Measurements from ENCODE around the gene KNOP1. TPM values are rescaled to one million over a fixed set of nuclear protein-coding genes. Genes with fewer than 3 reads are reported as not detected.

KNOP1 gene
- total and polyA plus RNA-seq, 10 of the 15 experiments (the other 5 are each of a cell fraction or from before 2014, with no cell fraction given), result 13.8 to 47.2 (median 32.1) TPM

DNA sequence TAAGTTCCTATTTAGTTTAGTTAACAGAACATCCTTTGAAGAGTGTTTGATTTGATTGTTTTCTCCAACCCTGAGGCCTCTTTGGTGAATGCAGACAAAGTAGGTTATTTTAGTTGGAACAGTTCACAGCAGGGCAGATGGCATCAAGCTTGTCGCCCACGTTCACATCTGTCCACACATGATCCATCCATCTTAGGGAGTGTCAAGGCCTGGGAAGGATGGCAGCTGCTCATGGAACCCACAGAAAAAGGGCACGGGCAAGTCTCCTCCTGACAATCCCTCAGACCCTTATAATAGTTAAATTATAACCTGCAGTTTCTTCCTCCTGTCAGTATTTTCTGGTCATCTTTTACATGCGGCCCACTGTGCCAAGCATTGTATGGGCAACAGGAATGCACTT lies 60.2 kb downstream of the KNOP1 start:
- H3K36me3 ChIP-seq (ENCODE audit: control insufficient read depth in 2 of 2, insufficient read depth in 2 of 2, low read length in 1 of 2), result peaks cover 2 to 9% of the 10 kb centered on the region in 2 experiments
- intact Hi-C loops (cut with micrococcal nuclease; ENCODE audit: unreplicated experiment) (no loop called here), in situ Hi-C loops (cut with MboI) (no loop called here)
- H3K9ac ChIP-seq (ENCODE audit: control insufficient read depth, insufficient read depth, low read length), result no peak overlapping the region
- H2AFZ ChIP-seq (ENCODE audit: control insufficient read depth, low read depth, low read length), result no peak overlapping the region
- no peak for ATAC-seq
- ChIA-PET SMC1A (ENCODE audit: uncharacterized antibody, unreplicated experiment) (no interaction called here), RAD21 (ENCODE audit: unreplicated experiment) (no interaction called here), POLR2A (no interaction called here), CTCF (no interaction called here)
- no peak for FAIRE-seq
- H3K79me2 ChIP-seq (ENCODE audit: control insufficient read depth, insufficient read depth, low read length), result no peaks in the 10 kb centered on the region
- H3K4me3 ChIP-seq, result no peak overlapping the region
- BruUV-seq (replicated peaks), result no TSS peak
- H4K20me1 ChIP-seq (ENCODE audit: control insufficient read depth, insufficient read depth), result no peaks in the 10 kb centered on the region
- H3K9me3 ChIP-seq (replicated peaks; ENCODE audit: control insufficient read depth, insufficient read depth, low read length), result no peaks in the 10 kb centered on the region
- H3K27ac ChIP-seq (ENCODE audit: control insufficient read depth, insufficient read depth), result no peak overlapping the region
- no peaks in the 10 kb centered on the region for H3K4me1 ChIP-seq (ENCODE audit: control insufficient read depth, insufficient read depth, low read length)
- no peaks in the 10 kb centered on the region for H3K27me3 ChIP-seq (replicated peaks in 1 of 2; ENCODE audit: control insufficient read depth in 2 of 2, insufficient read depth in 2 of 2, low read length in 1 of 2)
- no peak overlapping the region for H3K4me2 ChIP-seq (ENCODE audit: control insufficient read depth, insufficient read depth)
- no peak for TF ChIP-seq LARP7 (IDR thresholded peaks at IDR 0.05)
- TF ChIP-seq KAT2A (conservative IDR thresholded peaks at IDR 0.05; ENCODE audit: control insufficient read depth, low read depth, low read length), result no peak
- TF ChIP-seq, protein P1, sequence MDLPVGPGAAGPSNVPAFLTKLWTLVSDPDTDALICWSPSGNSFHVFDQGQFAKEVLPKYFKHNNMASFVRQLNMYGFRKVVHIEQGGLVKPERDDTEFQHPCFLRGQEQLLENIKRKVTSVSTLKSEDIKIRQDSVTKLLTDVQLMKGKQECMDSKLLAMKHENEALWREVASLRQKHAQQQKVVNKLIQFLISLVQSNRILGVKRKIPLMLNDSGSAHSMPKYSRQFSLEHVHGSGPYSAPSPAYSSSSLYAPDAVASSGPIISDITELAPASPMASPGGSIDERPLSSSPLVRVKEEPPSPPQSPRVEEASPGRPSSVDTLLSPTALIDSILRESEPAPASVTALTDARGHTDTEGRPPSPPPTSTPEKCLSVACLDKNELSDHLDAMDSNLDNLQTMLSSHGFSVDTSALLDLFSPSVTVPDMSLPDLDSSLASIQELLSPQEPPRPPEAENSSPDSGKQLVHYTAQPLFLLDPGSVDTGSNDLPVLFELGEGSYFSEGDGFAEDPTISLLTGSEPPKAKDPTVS (IDR thresholded peaks at IDR 0.05; ENCODE audit: low read depth, low read length), result no peak
- TF ChIP-seq POLR2A (IDR thresholded peaks at IDR 0.05; ENCODE audit: low read depth, low read length), result no peak
- TF ChIP-seq, protein P2, sequence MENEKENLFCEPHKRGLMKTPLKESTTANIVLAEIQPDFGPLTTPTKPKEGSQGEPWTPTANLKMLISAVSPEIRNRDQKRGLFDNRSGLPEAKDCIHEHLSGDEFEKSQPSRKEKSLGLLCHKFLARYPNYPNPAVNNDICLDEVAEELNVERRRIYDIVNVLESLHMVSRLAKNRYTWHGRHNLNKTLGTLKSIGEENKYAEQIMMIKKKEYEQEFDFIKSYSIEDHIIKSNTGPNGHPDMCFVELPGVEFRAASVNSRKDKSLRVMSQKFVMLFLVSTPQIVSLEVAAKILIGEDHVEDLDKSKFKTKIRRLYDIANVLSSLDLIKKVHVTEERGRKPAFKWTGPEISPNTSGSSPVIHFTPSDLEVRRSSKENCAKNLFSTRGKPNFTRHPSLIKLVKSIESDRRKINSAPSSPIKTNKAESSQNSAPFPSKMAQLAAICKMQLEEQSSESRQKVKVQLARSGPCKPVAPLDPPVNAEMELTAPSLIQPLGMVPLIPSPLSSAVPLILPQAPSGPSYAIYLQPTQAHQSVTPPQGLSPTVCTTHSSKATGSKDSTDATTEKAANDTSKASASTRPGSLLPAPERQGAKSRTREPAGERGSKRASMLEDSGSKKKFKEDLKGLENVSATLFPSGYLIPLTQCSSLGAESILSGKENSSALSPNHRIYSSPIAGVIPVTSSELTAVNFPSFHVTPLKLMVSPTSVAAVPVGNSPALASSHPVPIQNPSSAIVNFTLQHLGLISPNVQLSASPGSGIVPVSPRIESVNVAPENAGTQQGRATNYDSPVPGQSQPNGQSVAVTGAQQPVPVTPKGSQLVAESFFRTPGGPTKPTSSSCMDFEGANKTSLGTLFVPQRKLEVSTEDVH (IDR thresholded peaks at IDR 0.05; ENCODE audit: low read depth, partially characterized antibody), result no peak
- TF ChIP-seq SP1 (IDR thresholded peaks at IDR 0.05; ENCODE audit: low read depth, low read length), result no peak
- TF ChIP-seq MEF2A (IDR thresholded peaks at IDR 0.05; ENCODE audit: insufficient read depth, low read depth, low read length), result no peak
- DNase-seq (ENCODE audit: low read depth, low spot score), result no peak
- WGBS (ENCODE audit: insufficient coverage, insufficient replicate concordance, low lambda C conversion rate, missing lambda C conversion rate), result 100% methylated on average over 4 of the region's 4 CpGs

All from GM12878 (cell line).